T-cell (primary cell): ENCODE measurements around the gene TRPM8. TPM values are rescaled to one million over a fixed set of nuclear protein-coding genes. Genes with fewer than 3 reads are reported as not detected.

Experiments used
- ATAC-seq, 4 experiments: fragments of 200-7000 bp in 3 of 4; fragments of 150-1000 bp in 1 of 4; cut with Tn5 transposase; replicated peaks in 1 of 4; 1 replicate in 3 of 4; 2 replicates in 1 of 4; pipeline ENCODE4 v1.10.0; 2021; ENCODE audit warnings: moderate library complexity in 3 of 4, mild to moderate bottlenecking in 2 of 4, moderate number of reproducible peaks in 1 of 4
- CTCF ChIA-PET, 2 donors: fragments of 300-600 bp; sonication (Branson Sonifier 250); formaldehyde crosslinking; loops; one replicate each; lab custom pipeline; 2022; ENCODE audit warnings: antibody characterized with exemption in 2 of 2; lab: Charles Lee
- POLR2A ChIA-PET, 2 donors: fragments of 300-600 bp; sonication (Branson Sonifier 250); formaldehyde crosslinking; loops; one replicate each; lab custom pipeline; 2022; ENCODE audit warnings: antibody characterized with exemption in 2 of 2; lab: Charles Lee
- DNase-seq, 35 experiments: peaks; one replicate each; pipeline versions ENCODE4 v3.0.0 to v3.0.0-alpha.2; 2013 to 2023
- H3K27ac ChIP-seq: one replicate; pipeline ENCODE4 v1.5.1; 2013; ENCODE audit warnings: low read length
- H3K27me3 ChIP-seq, 2 experiments: replicated peaks in 1 of 2; 1 replicate in 1 of 2; 2 replicates in 1 of 2; pipeline versions ENCODE4 v1.6.1 to v1.7.0; 2013; ENCODE audit warnings: low read length in 1 of 2, mixed read lengths in 1 of 2; ENCODE audit not compliant: control insufficient read depth in 2 of 2, insufficient read depth in 2 of 2; ENCODE audit errors: extremely low read depth in 1 of 2
- H3K36me3 ChIP-seq, 2 donors: 1 replicate in 1 of 2; 2 replicates in 1 of 2; pipeline versions ENCODE4 v1.6.1 to v1.7.0; 2013; ENCODE audit warnings: low read length in 1 of 2; ENCODE audit not compliant: control insufficient read depth in 2 of 2, insufficient read depth in 1 of 2; ENCODE audit errors: extremely low read depth in 1 of 2
- H3K4me1 ChIP-seq, 2 experiments: 1 replicate in 1 of 2; 2 replicates in 1 of 2; pipeline versions ENCODE4 v1.6.1 to v1.7.0; 2013; ENCODE audit warnings: low read length in 2 of 2, mixed read lengths in 1 of 2; ENCODE audit not compliant: insufficient read depth in 2 of 2, control insufficient read depth in 1 of 2; ENCODE audit errors: extremely low read depth in 1 of 2
- H3K4me3 ChIP-seq, 2 donors: 1 replicate in 1 of 2; 2 replicates in 1 of 2; pipeline versions ENCODE4 v1.5.1 to v1.7.0; 2013; ENCODE audit warnings: mild to moderate bottlenecking in 2 of 2, low read length in 1 of 2, moderate library complexity in 1 of 2; ENCODE audit not compliant: control insufficient read depth in 1 of 2; ENCODE audit errors: extremely low read depth in 1 of 2
- H3K9me3 ChIP-seq: 2 replicates; pipeline ENCODE4 v1.7.0; 2013
- H3K27ac Mint-ChIP-seq, 2 donors: one replicate each; pipeline ENCODE4 v1.8.0; 2020 to 2021; ENCODE audit warnings: mild to moderate bottlenecking in 2 of 2, mixed read lengths in 2 of 2
- H3K27me3 Mint-ChIP-seq, 2 donors: one replicate each; pipeline ENCODE4 v1.8.0; 2021 to 2022; ENCODE audit warnings: mixed read lengths in 2 of 2
- H3K36me3 Mint-ChIP-seq: one replicate; pipeline ENCODE4 v1.8.0; 2021; ENCODE audit warnings: mixed read lengths
- H3K4me1 Mint-ChIP-seq, 3 donors: one replicate each; pipeline ENCODE4 v1.8.0; 2020 to 2022; ENCODE audit warnings: mixed read lengths in 3 of 3, mild to moderate bottlenecking in 1 of 3
- H3K4me3 Mint-ChIP-seq, 3 donors: one replicate each; pipeline ENCODE4 v1.8.0; 2020 to 2022; ENCODE audit warnings: mild to moderate bottlenecking in 3 of 3, mixed read lengths in 3 of 3, moderate library complexity in 3 of 3
- H3K9me3 Mint-ChIP-seq, 3 donors: one replicate each; pipeline ENCODE4 v1.8.0; 2020 to 2022; ENCODE audit warnings: mixed read lengths in 3 of 3
- WGBS: methylation state at CpG from one replicate; pipeline ENCODE4 v1.1.5; 2013; ENCODE audit warnings: missing lambda C conversion rate; ENCODE audit not compliant: insufficient coverage; 5-methylcytosine and 5-hydroxymethylcytosine counted together
- total RNA-seq, 35 experiments: library from RNA in 6 of 35; stranded (reverse) in 6 of 35; fragments of 120-200 nt in 1 of 35; gene quantifications; one replicate each; pipeline versions ENCODE4 v1.2.1 to v1.2.4 and lab custom pipeline; 2013 to 2026

Gene TRPM8
- total RNA-seq, 5 donors from 2014 or later (not counting 1 experiment from before 2014, with no cell fraction given): not detected

DNA sequence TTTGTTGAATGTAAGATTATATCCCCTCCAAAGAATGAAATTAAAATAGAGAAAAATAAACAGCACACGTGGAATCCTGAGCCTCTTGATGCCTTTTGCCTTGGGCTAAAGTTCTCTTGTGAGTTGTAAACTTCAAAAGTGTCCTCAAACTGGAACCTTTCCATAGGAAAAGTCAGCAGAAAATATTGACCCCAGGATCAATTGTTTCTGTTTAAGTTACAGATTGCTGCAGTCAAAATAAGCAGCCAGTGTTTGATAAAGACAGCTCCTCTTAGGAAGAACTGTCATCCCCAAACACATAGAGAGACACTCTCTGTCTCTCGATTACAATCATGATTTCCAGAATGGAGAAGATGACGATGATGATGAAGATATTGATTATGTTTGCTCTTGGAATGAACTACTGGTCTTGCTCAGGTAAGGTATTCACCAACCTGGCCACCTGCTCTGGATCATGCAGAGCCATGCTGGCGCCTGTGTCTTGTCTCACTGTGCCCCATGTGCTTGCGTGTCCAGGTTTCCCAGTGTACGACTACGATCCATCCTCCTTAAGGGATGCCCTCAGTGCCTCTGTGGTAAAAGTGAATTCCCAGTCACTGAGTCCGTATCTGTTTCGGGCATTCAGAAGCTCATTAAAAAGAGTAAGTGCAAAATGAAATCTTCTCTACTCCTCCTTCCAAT is 133.4 kb downstream of the TRPM8 start, which contains the start of gene SPP2:
Gene SPP2, plus strand, starts transcription at position 248 of the 681 bp plus-strand sequence. Its CDS starts 85 bp downstream, at position 333.
- Mint-ChIP-seq H3K36me3 (no peaks in the 10 kb centered on the region), H3K4me1 (peaks cover 0 to 10% (median 6%) of the 10 kb centered on the region in 3 donors), H3K27ac (no peak within 1 kb of the TSS), H3K9me3 (no peaks in the 10 kb centered on the region), H3K4me3 (no peak within 1 kb of the TSS), H3K27me3 (peaks cover 0 to 5% of the 10 kb centered on the region in 2 donors)
- ChIA-PET CTCF (interaction anchor here in 1 of 2 donors (0.6 kb wide), 1 partner anchor 193 kb away, joined by 3 read pairs; no protein-coding TSS in a partner anchor), POLR2A (interaction anchor here in 1 of 2 donors (0.5 kb wide), 1 partner anchor 12 kb away, joined by 3 read pairs; no protein-coding TSS in a partner anchor)
- Histone ChIP-seq H3K9me3 (no peaks in the 10 kb centered on the region), H3K4me1 (no peaks in the 10 kb centered on the region), H3K27ac (no peak within 1 kb of the TSS), H3K4me3 (no peak within 1 kb of the TSS), H3K27me3 (peaks cover 0 to 7% of the 10 kb centered on the region in 2 experiments), H3K36me3 (no peaks in the 10 kb centered on the region)
- DNase-seq: no peak
- 93% methylated on average over 5 of the region's 9 CpGs for WGBS
- ATAC-seq: no peak

- no peak overlapping the region for H3K4me3 Mint-ChIP-seq
- Histone ChIP-seq H3K27me3 (peaks cover 0 to 7% of the 10 kb centered on the region in 2 experiments), H3K36me3 (no peaks in the 10 kb centered on the region), H3K9me3 (no peaks in the 10 kb centered on the region), H3K4me1 (no peaks in the 10 kb centered on the region), H3K27ac (no peak overlapping the region), H3K4me3 (no peak overlapping the region)
- H3K36me3 Mint-ChIP-seq: no peaks in the 10 kb centered on the region
- no peaks in the 10 kb centered on the region for H3K9me3 Mint-ChIP-seq
- H3K27me3 Mint-ChIP-seq: peaks cover 0 to 5% of the 10 kb centered on the region in 2 donors
- DNase-seq (no peak), ATAC-seq (no peak)
- POLR2A ChIA-PET: interaction anchor here in 1 of 2 donors (0.6 kb wide), 1 partner anchor 282 kb away, joined by 3 read pairs; no protein-coding TSS in a partner anchor
- CTCF ChIA-PET: no interaction called here
- H3K27ac Mint-ChIP-seq: no peak overlapping the region
- H3K4me1 Mint-ChIP-seq: peaks cover 0 to 10% (median 6%) of the 10 kb centered on the region in 3 donors
- WGBS: 80% methylated on average over 1 of the region's 4 CpGs
These were observed 134.3 kb downstream of the TRPM8 start for GRCh38 chr2:234051374-234052070.

- H3K27ac Mint-ChIP-seq: no peak overlapping the region
- H3K36me3 Mint-ChIP-seq: no peaks in the 10 kb centered on the region
- H3K9me3 Mint-ChIP-seq: no peaks in the 10 kb centered on the region
- no peak overlapping the region for H3K4me3 Mint-ChIP-seq
- no peak overlapping the region for H3K4me3 ChIP-seq
- WGBS: 92% methylated on average over 2 of the region's 4 CpGs
- H3K27me3 Mint-ChIP-seq: peaks cover 0 to 12% of the 10 kb centered on the region in 2 donors
- ATAC-seq (no peak), DNase-seq (no peak)
- H3K4me1 Mint-ChIP-seq: peaks cover 0 to 9% (median 4%) of the 10 kb centered on the region in 3 donors
- H3K27me3 ChIP-seq: peaks cover 2 to 6% of the 10 kb centered on the region in 2 experiments
- no peaks in the 10 kb centered on the region for H3K36me3 ChIP-seq
- CTCF ChIA-PET: interaction anchor here in 1 of 2 donors (0.6 kb wide), 1 partner anchor 100 kb away, joined by 3 read pairs; no protein-coding TSS in a partner anchor
- no peak overlapping the region for H3K27ac ChIP-seq
- H3K4me1 ChIP-seq: peaks cover 0 to 9% of the 10 kb centered on the region in 2 experiments
- H3K9me3 ChIP-seq: no peaks in the 10 kb centered on the region
- POLR2A ChIA-PET: no interaction called here
These were observed 141.7 kb downstream of the TRPM8 start for GRCh38 chr2:234058881-234059280.

DNA sequence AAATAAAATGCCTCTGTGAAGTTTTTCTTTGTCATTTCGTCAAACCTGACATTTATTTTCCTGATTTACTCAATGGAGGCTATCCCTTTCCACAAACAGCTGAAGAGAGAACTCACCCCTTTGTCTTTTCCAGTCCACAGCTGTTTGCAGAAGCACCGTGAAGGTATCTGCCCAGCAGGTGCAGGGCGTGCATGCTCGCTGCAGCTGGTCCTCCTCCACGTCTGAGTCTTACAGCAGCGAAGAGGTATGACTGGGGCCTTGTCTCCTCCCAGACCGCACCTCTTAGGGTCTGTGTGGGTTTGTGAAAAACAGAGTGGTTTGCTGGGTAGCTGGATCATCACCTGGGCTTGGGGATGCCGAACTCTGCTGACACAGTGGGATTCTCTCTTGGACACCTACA is 143.1 kb downstream of the TRPM8 start:
- H3K27me3 ChIP-seq: peaks cover 0 to 2% of the 10 kb centered on the region in 2 experiments
- Mint-ChIP-seq H3K27ac (no peak overlapping the region), H3K9me3 (no peaks in the 10 kb centered on the region), H3K36me3 (no peaks in the 10 kb centered on the region), H3K4me1 (peaks cover 0 to 11% (median 6%) of the 10 kb centered on the region in 3 donors), H3K4me3 (no peak overlapping the region), H3K27me3 (peaks cover 0 to 12% of the 10 kb centered on the region in 2 donors)
- no peaks in the 10 kb centered on the region for H3K9me3 ChIP-seq
- DNase-seq (no peak), ATAC-seq (no peak)
- 100% methylated on average over 2 of the region's 8 CpGs for WGBS
- no peaks in the 10 kb centered on the region for H3K36me3 ChIP-seq
- no peak overlapping the region for H3K4me3 ChIP-seq
- no peak overlapping the region for H3K27ac ChIP-seq
- POLR2A ChIA-PET: no interaction called here
- CTCF ChIA-PET: no interaction called here
- H3K4me1 ChIP-seq: peaks cover 0 to 9% of the 10 kb centered on the region in 2 experiments

DNA sequence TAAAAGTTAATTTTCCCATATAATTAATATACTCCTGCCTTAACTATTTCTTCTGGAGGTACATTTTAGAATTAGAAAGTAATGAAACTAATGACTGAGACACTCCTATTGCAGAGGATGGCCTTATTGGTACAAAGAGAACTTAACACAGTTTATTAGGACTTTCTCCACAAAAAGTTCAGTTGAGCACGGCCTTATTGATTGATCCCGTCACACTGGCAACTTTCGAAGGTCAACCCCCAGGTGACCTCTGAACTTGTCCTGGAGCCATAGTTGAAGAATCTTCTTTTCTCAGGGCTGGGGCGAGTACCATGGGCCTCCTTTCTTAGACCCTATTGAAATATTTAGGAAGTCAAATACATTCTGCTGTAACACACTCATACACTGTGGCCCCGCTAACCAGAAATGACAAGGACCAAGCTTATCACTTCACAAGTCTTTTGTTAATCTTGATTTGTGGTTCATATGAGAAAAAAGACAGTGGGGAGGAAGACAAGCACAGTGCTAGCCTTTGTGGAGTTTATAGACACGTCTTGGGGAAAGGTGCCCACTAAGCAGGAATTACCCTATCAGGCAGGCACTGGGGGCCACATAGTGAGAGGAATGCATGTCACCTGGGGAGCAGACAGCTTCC is 144.6 kb downstream of the TRPM8 start:
- Mint-ChIP-seq H3K4me1 (peaks cover 0 to 11% (median 6%) of the 10 kb centered on the region in 3 donors), H3K36me3 (no peaks in the 10 kb centered on the region), H3K27ac (no peak overlapping the region), H3K27me3 (peaks cover 0 to 12% of the 10 kb centered on the region in 2 donors), H3K9me3 (no peaks in the 10 kb centered on the region), H3K4me3 (no peak overlapping the region)
- ChIA-PET POLR2A (interaction anchor here in 1 of 2 donors (0.6 kb wide), 1 partner anchor 11 kb away, joined by 5 read pairs; no protein-coding TSS in a partner anchor), CTCF (interaction anchor here in 1 of 2 donors (0.5 kb wide), 1 partner anchor 36 kb away, joined by 5 read pairs; no protein-coding TSS in a partner anchor)
- DNase-seq (peak in 3 of 35 experiments; percentile 4 to 17 (median 9)), ATAC-seq (peak in 1 of 4 experiments; percentile 55)
- peaks cover 0 to 2% of the 10 kb centered on the region in 2 experiments for H3K27me3 ChIP-seq
- H3K4me1 ChIP-seq: peaks cover 0 to 9% of the 10 kb centered on the region in 2 experiments
- H3K9me3 ChIP-seq: no peaks in the 10 kb centered on the region
- no peak overlapping the region for H3K4me3 ChIP-seq
- H3K36me3 ChIP-seq: no peaks in the 10 kb centered on the region
- H3K27ac ChIP-seq: no peak overlapping the region
- 95% methylated on average over 3 of the region's 6 CpGs for WGBS

DNA sequence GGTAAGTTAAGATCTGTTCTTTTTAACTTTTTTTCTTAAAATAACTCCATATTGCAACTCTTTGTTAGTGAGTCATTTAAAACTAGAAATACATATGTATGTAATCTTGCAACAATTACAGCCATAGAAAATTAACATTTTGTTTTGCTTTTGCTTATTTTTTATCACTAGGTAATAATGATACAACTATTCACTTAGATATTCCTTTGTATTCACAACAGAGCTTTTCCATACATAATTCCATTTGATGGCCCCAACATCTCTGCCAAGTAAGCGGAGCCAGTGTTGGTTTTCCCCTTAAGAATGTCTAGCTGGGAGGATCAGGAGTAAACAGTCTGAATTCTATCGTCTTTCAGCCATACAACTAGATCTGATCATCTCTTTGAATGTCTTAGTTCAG is 149.4 kb downstream of the TRPM8 start:
- Mint-ChIP-seq H3K27ac (no peak overlapping the region), H3K4me1 (peaks cover 2 to 11% (median 5%) of the 10 kb centered on the region in 3 donors), H3K36me3 (no peaks in the 10 kb centered on the region), H3K27me3 (no peaks in the 10 kb centered on the region), H3K9me3 (peaks cover 3 to 6% (median 3%) of the 10 kb centered on the region in 3 donors), H3K4me3 (no peak overlapping the region)
- Histone ChIP-seq H3K4me1 (peaks cover 0 to 13% of the 10 kb centered on the region in 2 experiments), H3K9me3 (no peaks in the 10 kb centered on the region), H3K4me3 (no peak overlapping the region), H3K27ac (no peak overlapping the region), H3K27me3 (no peaks in the 10 kb centered on the region), H3K36me3 (no peaks in the 10 kb centered on the region)
- no peak for ATAC-seq
- CTCF ChIA-PET: no interaction called here
- DNase-seq: no peak
- POLR2A ChIA-PET: no interaction called here
- WGBS: no CpG with 5 or more reads among the region's 2 CpGs
